ENCODE data around the gene PDE8A.
A peak's percentile ranks its signal among the peaks of the same experiment; 100 is the strongest.

PDE8A gene

GRCh38 chr15:84981711-84982300 is at the start of gene PDE8A:
TSS of gene PDE8A (plus strand) at chr15:84981856. CDS start at chr15:84982163, 307 bp downstream.
- H3K4me3 ChIP-seq, result peak within 1 kb of the TSS; percentile 69 to 92 (median 86)
- H3K9ac ChIP-seq, result peak within 1 kb of the TSS; percentile 75 to 92 (median 85)
- peaks cover 10 to 51% (median 39%) of the 10 kb centered on the region in 11 experiments for H4K20me1 ChIP-seq
- no peaks in the 10 kb centered on the region for H3K9me3 ChIP-seq (replicated peaks in 1 of 11)
- peak within 1 kb of the TSS; percentile 77 to 93 (median 89) for H3K4me2 ChIP-seq
- 0 out of 22 replicates have a peak, but pooled peaks cover 0 to 5% (median 0%) of the 10 kb centered on the region in 11 experiments for H3K36me3 ChIP-seq
- peaks cover 16 to 36% (median 24%) of the 10 kb centered on the region in 10 experiments; a peak in 18 of 20 replicates for H3K4me1 ChIP-seq
- no peak for TF ChIP-seq Cebpa-rat (IDR thresholded peaks at IDR 0.05)
- H3K27ac ChIP-seq, result peak within 1 kb of the TSS; percentile 78 to 91 (median 85)
- H3K27me3 ChIP-seq, result peaks cover 27 to 65% (median 57%) of the 10 kb centered on the region in 11 experiments

- no peak for TF ChIP-seq Cebpa-rat (IDR thresholded peaks at IDR 0.05)
- peaks cover 14 to 23% (median 20%) of the 10 kb centered on the region in 10 experiments for H3K4me1 ChIP-seq
- H4K20me1 ChIP-seq, result no peaks in the 10 kb centered on the region
- no peak overlapping the region for H3K4me3 ChIP-seq
- H3K9ac ChIP-seq, result no peak overlapping the region
- H3K4me2 ChIP-seq, result no peak overlapping the region
- peak overlapping the region in 3 of 11 experiments; percentile 44 to 59 (median 54); a peak in 6 of 22 replicates for H3K27ac ChIP-seq
- H3K36me3 ChIP-seq, result no peaks in the 10 kb centered on the region
- no peaks in the 10 kb centered on the region for H3K27me3 ChIP-seq
- no peaks in the 10 kb centered on the region for H3K9me3 ChIP-seq (replicated peaks in 1 of 11)
Observed at GRCh38 chr15:84934942-84935729, 46.5 kb upstream of the PDE8A start.

- peaks cover 0 to 7% (median 0%) of the 10 kb centered on the region in 11 experiments; a peak in 4 of 22 replicates for H3K9me3 ChIP-seq (replicated peaks in 1 of 11)
- peak in 2 of 11 experiments; percentile 64 to 69; a peak in 5 of 22 replicates for TF ChIP-seq Cebpa-rat (IDR thresholded peaks at IDR 0.05)
- peak overlapping the region in 10 of 11 experiments; percentile 2 to 56 (median 48); a peak in 15 of 22 replicates for H3K4me2 ChIP-seq
Observed at GRCh38 chr15:84937144-84937543, 44.5 kb upstream of the PDE8A start.

GRCh38 chr15:84938726-84939125 is 42.9 kb upstream of the PDE8A start:
- Histone ChIP-seq H3K27me3 (no peaks in the 10 kb centered on the region), H3K4me3 (no peak overlapping the region), H4K20me1 (no peaks in the 10 kb centered on the region), H3K27ac (peak overlapping the region in 3 of 11 experiments; percentile 69 to 79 (median 71); a peak in 5 of 22 replicates), H3K9me3 (replicated peaks in 1 of 11) (peaks cover 0 to 19% (median 0%) of the 10 kb centered on the region in 11 experiments; a peak in 5 of 22 replicates), H3K36me3 (no peaks in the 10 kb centered on the region), H3K4me1 (peaks cover 16 to 25% (median 22%) of the 10 kb centered on the region in 10 experiments), H3K9ac (no peak overlapping the region), H3K4me2 (no peak overlapping the region)
- TF ChIP-seq Cebpa-rat (IDR thresholded peaks at IDR 0.05), result no peak

More at GRCh38 chr15:84937144-84937543, 44.5 kb upstream of the PDE8A start:
- peak overlapping the region in 4 of 11 experiments; percentile 24 to 65 (median 54); a peak in 6 of 22 replicates for H3K9ac ChIP-seq
- no peaks in the 10 kb centered on the region for H4K20me1 ChIP-seq
- peak overlapping the region in 5 of 11 experiments; percentile 32 to 79 (median 69); a peak in 8 of 22 replicates for H3K27ac ChIP-seq
- no peaks in the 10 kb centered on the region for H3K27me3 ChIP-seq
- peaks cover 16 to 25% (median 18%) of the 10 kb centered on the region in 10 experiments for H3K4me1 ChIP-seq
- no peak overlapping the region for H3K4me3 ChIP-seq
- H3K36me3 ChIP-seq, result no peaks in the 10 kb centered on the region

- Histone ChIP-seq H3K4me2 (peak overlapping the region in 3 of 11 experiments; percentile 40 to 62 (median 45); a peak in 5 of 22 replicates), H3K27me3 (no peaks in the 10 kb centered on the region), H3K27ac (no peak overlapping the region), H3K9me3 (replicated peaks in 1 of 11) (peaks cover 0 to 19% (median 0%) of the 10 kb centered on the region in 11 experiments; a peak in 5 of 22 replicates), H3K36me3 (no peaks in the 10 kb centered on the region), H3K9ac (no peak overlapping the region), H3K4me1 (peaks cover 20 to 38% (median 26%) of the 10 kb centered on the region in 10 experiments), H3K4me3 (no peak overlapping the region), H4K20me1 (no peaks in the 10 kb centered on the region)
- no peak for TF ChIP-seq Cebpa-rat (IDR thresholded peaks at IDR 0.05)
Observed at GRCh38 chr15:84940399-84940798, 41.3 kb upstream of the PDE8A start.

- no peak overlapping the region for H3K9ac ChIP-seq
- no peak for TF ChIP-seq Cebpa-rat (IDR thresholded peaks at IDR 0.05)
- H3K4me2 ChIP-seq, result no peak overlapping the region
- H3K4me3 ChIP-seq, result no peak overlapping the region
- H3K36me3 ChIP-seq, result no peaks in the 10 kb centered on the region
- H3K9me3 ChIP-seq (replicated peaks in 1 of 11), result peaks cover 0 to 19% (median 0%) of the 10 kb centered on the region in 11 experiments; a peak in 5 of 22 replicates
- H3K27me3 ChIP-seq, result no peaks in the 10 kb centered on the region
- H3K27ac ChIP-seq, result no peak overlapping the region
- H4K20me1 ChIP-seq, result no peaks in the 10 kb centered on the region
- peaks cover 12 to 29% (median 19%) of the 10 kb centered on the region in 10 experiments; a peak in 19 of 20 replicates for H3K4me1 ChIP-seq
Observed at GRCh38 chr15:84942456-84942855, 39.2 kb upstream of the PDE8A start.

GRCh38 chr15:84944311-84944710 is 37.3 kb upstream of the PDE8A start:
- H4K20me1 ChIP-seq, result no peaks in the 10 kb centered on the region
- no peak overlapping the region for H3K4me3 ChIP-seq
- peak overlapping the region in 5 of 11 experiments; percentile 17 to 39 (median 29); a peak in 3 of 22 replicates for H3K4me2 ChIP-seq
- no peaks in the 10 kb centered on the region for H3K36me3 ChIP-seq
- no peak overlapping the region for H3K27ac ChIP-seq
- H3K9ac ChIP-seq, result no peak overlapping the region
- TF ChIP-seq Cebpa-rat (IDR thresholded peaks at IDR 0.05), result no peak
- no peaks in the 10 kb centered on the region for H3K27me3 ChIP-seq
- peaks cover 0 to 19% (median 0%) of the 10 kb centered on the region in 11 experiments; a peak in 5 of 22 replicates for H3K9me3 ChIP-seq (replicated peaks in 1 of 11)
- peaks cover 8 to 20% (median 14%) of the 10 kb centered on the region in 10 experiments; a peak in 18 of 20 replicates for H3K4me1 ChIP-seq

GRCh38 chr15:84944861-84945260 is 36.8 kb upstream of the PDE8A start:
- no peaks in the 10 kb centered on the region for H3K36me3 ChIP-seq
- peaks cover 8 to 20% (median 12%) of the 10 kb centered on the region in 10 experiments; a peak in 18 of 20 replicates for H3K4me1 ChIP-seq
- no peak overlapping the region for H3K27ac ChIP-seq
- H3K9me3 ChIP-seq (replicated peaks in 1 of 11), result peaks cover 0 to 19% (median 0%) of the 10 kb centered on the region in 11 experiments; a peak in 5 of 22 replicates
- no peaks in the 10 kb centered on the region for H4K20me1 ChIP-seq
- H3K9ac ChIP-seq, result no peak overlapping the region
- no peak for TF ChIP-seq Cebpa-rat (IDR thresholded peaks at IDR 0.05)
- H3K4me3 ChIP-seq, result no peak overlapping the region
- H3K27me3 ChIP-seq, result no peaks in the 10 kb centered on the region
- 0 out of 22 replicates have a peak overlapping the region, but pooled peaks of 1 of the 11 experiments have one; percentile 3 for H3K4me2 ChIP-seq
